HepG2 (cell line): Measurements from ENCODE around the gene NSG2.
"Not testable (repeated sequence)": the region's sequence is repeated elsewhere in the genome, so short reads cannot be mapped to it uniquely, and the experiment has no call there.

Source experiments
- ZFP36 ChIP-seq: fragments of 150-350 bp; IDR thresholded peaks from 2 replicates; pipeline ENCODE4 v1.6.1; 2018; ENCODE audit warnings: borderline replicate concordance, low read length, low read depth; ENCODE audit not compliant: partially characterized antibody
- TF ChIP-seq, protein P1 (sequence below), 2 experiments: sonication (generic) in 1 of 2; formaldehyde crosslinking in 1 of 2; IDR thresholded peaks; 2 replicates each; pipeline versions ENCODE4 v1.5.1 to v1.6.1; 2011 to 2020; ENCODE audit warnings: borderline replicate concordance in 1 of 2, low read depth in 1 of 2, low read length in 1 of 2, mild to moderate bottlenecking in 1 of 2, missing genetic modification reagents in 1 of 2, moderate library complexity in 1 of 2
- TF ChIP-seq, protein P2 (sequence below): sonication (generic); formaldehyde crosslinking; IDR thresholded peaks from 2 replicates; pipeline ENCODE4 v1.5.0; 2020; ENCODE audit warnings: mild to moderate bottlenecking, missing genetic modification reagents, moderate library complexity

DNA sequence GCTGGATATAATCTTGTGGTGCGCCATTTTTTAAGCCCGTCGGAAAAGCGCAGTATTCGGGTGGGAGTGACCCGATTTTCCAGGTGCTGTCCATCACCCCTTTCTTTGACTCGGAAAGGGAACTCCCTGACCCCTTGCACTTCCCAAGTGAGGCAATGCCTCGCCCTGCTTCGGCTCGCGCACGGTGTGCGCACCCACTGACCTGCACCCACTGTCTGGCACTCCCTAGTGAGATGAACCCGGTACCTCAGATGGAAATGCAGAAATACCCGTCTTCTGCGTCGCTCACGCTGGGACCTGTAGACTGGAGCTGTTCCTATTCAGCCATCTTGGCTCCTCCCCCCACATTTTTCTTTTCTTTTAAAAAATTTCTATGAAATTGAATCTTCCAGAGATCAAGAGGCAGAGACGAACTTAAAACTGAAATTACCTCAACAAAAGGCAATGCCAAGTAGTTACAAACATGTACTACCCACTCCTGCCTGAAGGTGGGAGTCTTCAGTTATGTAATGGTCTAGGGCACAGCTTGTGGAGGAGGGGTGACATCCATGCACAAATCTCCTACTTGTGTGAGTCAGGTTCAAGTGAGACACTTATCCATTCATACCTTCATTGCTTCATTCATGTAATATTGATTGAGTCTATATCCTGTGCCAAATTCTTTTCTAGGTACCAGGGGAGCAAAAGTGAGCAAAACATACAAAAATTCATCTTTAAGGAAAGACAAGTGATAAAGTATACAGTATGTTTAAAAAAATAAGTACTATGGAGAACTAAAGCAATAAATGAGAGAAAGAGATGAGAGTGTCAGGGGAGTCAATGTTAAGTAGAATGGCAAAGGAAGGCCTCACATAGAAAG, 25.2 kb upstream of the NSG2 start:
- TF ChIP-seq ZFP36, result not testable (repeated sequence)
- TF ChIP-seq, protein P1, sequence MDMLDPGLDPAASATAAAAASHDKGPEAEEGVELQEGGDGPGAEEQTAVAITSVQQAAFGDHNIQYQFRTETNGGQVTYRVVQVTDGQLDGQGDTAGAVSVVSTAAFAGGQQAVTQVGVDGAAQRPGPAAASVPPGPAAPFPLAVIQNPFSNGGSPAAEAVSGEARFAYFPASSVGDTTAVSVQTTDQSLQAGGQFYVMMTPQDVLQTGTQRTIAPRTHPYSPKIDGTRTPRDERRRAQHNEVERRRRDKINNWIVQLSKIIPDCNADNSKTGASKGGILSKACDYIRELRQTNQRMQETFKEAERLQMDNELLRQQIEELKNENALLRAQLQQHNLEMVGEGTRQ (IDR thresholded peaks at IDR 0.05; ENCODE audit: low read depth, low read length), result not testable (repeated sequence)
- TF ChIP-seq, protein P1 (CRISPR knock-in tag; IDR thresholded peaks at IDR 0.05; ENCODE audit: borderline replicate concordance), result not testable (repeated sequence)
- TF ChIP-seq, protein P2, sequence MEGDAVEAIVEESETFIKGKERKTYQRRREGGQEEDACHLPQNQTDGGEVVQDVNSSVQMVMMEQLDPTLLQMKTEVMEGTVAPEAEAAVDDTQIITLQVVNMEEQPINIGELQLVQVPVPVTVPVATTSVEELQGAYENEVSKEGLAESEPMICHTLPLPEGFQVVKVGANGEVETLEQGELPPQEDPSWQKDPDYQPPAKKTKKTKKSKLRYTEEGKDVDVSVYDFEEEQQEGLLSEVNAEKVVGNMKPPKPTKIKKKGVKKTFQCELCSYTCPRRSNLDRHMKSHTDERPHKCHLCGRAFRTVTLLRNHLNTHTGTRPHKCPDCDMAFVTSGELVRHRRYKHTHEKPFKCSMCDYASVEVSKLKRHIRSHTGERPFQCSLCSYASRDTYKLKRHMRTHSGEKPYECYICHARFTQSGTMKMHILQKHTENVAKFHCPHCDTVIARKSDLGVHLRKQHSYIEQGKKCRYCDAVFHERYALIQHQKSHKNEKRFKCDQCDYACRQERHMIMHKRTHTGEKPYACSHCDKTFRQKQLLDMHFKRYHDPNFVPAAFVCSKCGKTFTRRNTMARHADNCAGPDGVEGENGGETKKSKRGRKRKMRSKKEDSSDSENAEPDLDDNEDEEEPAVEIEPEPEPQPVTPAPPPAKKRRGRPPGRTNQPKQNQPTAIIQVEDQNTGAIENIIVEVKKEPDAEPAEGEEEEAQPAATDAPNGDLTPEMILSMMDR (CRISPR knock-in tag), result peak; percentile 78
